ENCODE data around the gene UBA3.

The UBA3 gene

DNA sequence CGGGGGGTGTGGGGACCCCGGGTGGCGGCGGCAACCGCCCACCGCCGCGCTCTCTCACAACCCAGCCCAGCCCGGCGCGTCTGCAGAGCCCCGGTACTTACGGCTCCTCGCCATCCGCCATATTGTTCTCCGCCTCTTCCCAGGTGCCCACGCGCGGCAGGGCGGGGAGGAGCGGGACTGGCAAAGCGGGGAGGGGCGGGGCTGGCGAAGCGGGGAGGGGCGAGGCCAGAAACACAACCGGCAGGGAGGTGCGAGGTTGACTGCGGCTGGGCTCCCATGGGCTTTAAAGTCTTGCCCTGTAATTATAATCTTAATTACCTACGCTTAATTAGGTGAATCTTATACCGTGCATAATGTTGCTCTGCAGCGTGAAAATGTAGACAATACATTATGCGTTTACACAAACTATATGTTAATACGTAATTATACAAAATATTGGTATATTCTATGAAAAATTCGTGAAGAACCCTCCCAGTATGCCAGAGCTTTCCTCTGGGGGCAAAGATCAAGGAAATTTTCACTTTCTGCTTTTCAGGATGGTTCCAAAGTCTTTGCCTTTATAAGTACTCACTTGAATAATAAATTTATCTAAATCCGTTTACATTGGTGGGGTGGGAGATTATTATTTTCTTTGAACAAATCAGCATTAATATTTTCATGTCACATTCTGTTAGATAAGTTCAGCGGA, at the start of gene UBA3:
Gene UBA3 (minus strand): TSS at position 133 of the 688 bp plus-strand sequence. CDS start 12 bp downstream, at position 121.
- Histone ChIP-seq H3K4me3 (ENCODE audit: low read depth in 1 of 2, low read length in 2 of 2) (peak within 1 kb of the TSS; percentile 49 to 71), H3K27me3 (ENCODE audit: control insufficient read depth in 1 of 2, insufficient read depth in 2 of 2, low read length in 2 of 2) (no peaks in the 10 kb centered on the region), H3K4me1 (ENCODE audit: insufficient read depth, low read length) (peaks cover 32% of the 10 kb centered on the region), H3K9me3 (ENCODE audit: low read length) (no peaks in the 10 kb centered on the region), H3K9ac (ENCODE audit: low read length) (peak within 1 kb of the TSS; percentile 31), H3K27ac (ENCODE audit: low read depth, low read length) (peak within 1 kb of the TSS; percentile 74), H3K36me3 (ENCODE audit: insufficient read depth, low read length) (no peaks in the 10 kb centered on the region)

DNA sequence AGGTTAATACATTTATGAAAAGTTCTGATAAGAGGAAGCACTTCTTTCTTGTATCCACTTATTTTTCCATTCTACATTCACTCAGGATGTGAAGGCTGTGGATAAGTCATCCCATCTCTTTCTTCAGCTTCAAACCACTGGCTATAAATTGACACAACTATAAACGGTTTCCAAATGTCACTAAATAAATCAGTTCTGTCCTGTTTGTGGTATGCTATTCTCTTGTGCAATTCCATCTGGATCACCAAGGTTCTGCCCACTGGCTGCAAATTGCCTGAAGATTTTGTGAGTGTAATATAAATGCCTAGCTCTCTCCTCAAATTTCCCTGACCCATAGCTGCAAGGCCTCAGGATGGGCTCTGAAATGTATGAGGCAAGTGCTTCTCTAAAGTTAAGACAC, 49.4 kb upstream of the UBA3 start:
- no peaks in the 10 kb centered on the region for H3K36me3 ChIP-seq (ENCODE audit: insufficient read depth, low read length)
- H3K4me1 ChIP-seq (ENCODE audit: insufficient read depth, low read length): no peaks in the 10 kb centered on the region
- no peak overlapping the region for H3K9ac ChIP-seq (ENCODE audit: low read length)
- no peaks in the 10 kb centered on the region for H3K9me3 ChIP-seq (ENCODE audit: low read length)
- H3K27me3 ChIP-seq (ENCODE audit: control insufficient read depth in 1 of 2, insufficient read depth in 2 of 2, low read length in 2 of 2): no peaks in the 10 kb centered on the region
- no peak overlapping the region for H3K4me3 ChIP-seq (ENCODE audit: low read depth in 1 of 2, low read length in 2 of 2)
- H3K27ac ChIP-seq (ENCODE audit: low read depth, low read length): no peak overlapping the region

DNA sequence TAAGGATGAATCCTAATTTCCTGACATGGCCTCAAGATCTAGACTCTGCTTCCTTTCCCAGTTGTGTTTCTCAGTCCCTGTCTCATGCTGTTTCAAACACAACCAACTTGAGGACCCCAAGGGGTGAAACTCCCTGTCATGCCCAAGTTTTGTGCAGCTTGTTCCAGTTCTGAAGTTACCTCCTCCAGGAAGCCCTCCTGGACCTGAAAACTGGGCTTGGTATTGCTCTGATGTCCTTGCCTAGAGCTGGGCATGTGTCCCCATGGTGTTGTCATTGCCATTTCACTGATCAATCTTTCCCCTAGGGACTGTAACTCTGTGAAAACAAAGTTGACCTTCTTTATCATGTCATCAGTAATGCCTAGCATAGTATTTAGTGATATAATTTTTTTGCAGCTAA, 48.3 kb upstream of the UBA3 start:
- Histone ChIP-seq H3K36me3 (ENCODE audit: insufficient read depth, low read length) (no peaks in the 10 kb centered on the region), H3K4me3 (ENCODE audit: low read depth in 1 of 2, low read length in 2 of 2) (no peak overlapping the region), H3K9me3 (ENCODE audit: low read length) (no peaks in the 10 kb centered on the region), H3K27ac (ENCODE audit: low read depth, low read length) (no peak overlapping the region), H3K27me3 (ENCODE audit: control insufficient read depth in 1 of 2, insufficient read depth in 2 of 2, low read length in 2 of 2) (no peaks in the 10 kb centered on the region), H3K4me1 (ENCODE audit: insufficient read depth, low read length) (no peaks in the 10 kb centered on the region), H3K9ac (ENCODE audit: low read length) (no peak overlapping the region)

DNA sequence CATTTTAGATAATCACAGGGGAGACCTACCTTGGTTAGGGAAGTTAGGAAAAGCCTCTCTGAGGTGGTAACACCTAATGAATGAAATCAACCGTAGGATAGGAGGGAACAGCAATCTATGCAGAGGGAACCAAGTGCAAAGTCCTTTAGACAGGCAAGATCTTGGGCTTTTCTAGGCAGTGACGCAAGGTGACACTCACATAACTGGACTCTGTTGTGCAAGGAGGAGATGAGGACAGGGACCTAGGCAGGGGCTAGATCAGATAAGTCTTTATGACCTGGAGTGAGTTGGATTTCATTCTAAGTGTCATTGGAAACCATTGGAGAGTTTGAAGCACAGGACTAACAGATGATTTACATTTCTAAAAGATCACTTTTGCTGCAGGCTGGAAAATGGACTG, 46.8 kb upstream of the UBA3 start:
- Histone ChIP-seq H3K9me3 (ENCODE audit: low read length) (no peaks in the 10 kb centered on the region), H3K27ac (ENCODE audit: low read depth, low read length) (no peak overlapping the region), H3K4me3 (ENCODE audit: low read depth in 1 of 2, low read length in 2 of 2) (no peak overlapping the region), H3K27me3 (ENCODE audit: control insufficient read depth in 1 of 2, insufficient read depth in 2 of 2, low read length in 2 of 2) (no peaks in the 10 kb centered on the region), H3K4me1 (ENCODE audit: insufficient read depth, low read length) (no peaks in the 10 kb centered on the region), H3K36me3 (ENCODE audit: insufficient read depth, low read length) (no peaks in the 10 kb centered on the region), H3K9ac (ENCODE audit: low read length) (no peak overlapping the region)

DNA sequence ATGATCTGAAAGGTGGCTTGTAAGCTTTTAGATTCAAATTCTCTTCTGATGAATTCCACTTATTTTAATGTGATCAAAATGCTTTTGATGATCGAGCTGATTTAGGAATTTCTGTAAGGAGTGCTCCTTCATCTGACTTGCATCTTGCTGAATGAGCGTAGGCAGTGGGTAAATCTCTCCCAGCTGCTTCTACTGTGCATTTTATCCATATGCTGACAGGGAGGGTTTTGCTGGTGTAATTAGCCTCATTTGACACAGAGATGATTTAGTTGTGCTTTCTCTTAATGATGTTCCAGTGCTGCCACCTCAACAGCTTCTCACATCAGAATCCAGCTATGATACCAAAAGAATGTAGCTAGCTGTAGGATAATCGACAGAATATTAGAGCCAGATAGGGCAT, 46.1 kb upstream of the UBA3 start:
- Histone ChIP-seq H3K27ac (ENCODE audit: low read depth, low read length) (no peak overlapping the region), H3K27me3 (ENCODE audit: control insufficient read depth in 1 of 2, insufficient read depth in 2 of 2, low read length in 2 of 2) (no peaks in the 10 kb centered on the region), H3K4me1 (ENCODE audit: insufficient read depth, low read length) (no peaks in the 10 kb centered on the region), H3K36me3 (ENCODE audit: insufficient read depth, low read length) (no peaks in the 10 kb centered on the region), H3K4me3 (ENCODE audit: low read depth in 1 of 2, low read length in 2 of 2) (no peak overlapping the region), H3K9me3 (ENCODE audit: low read length) (no peaks in the 10 kb centered on the region), H3K9ac (ENCODE audit: low read length) (no peak overlapping the region)

DNA sequence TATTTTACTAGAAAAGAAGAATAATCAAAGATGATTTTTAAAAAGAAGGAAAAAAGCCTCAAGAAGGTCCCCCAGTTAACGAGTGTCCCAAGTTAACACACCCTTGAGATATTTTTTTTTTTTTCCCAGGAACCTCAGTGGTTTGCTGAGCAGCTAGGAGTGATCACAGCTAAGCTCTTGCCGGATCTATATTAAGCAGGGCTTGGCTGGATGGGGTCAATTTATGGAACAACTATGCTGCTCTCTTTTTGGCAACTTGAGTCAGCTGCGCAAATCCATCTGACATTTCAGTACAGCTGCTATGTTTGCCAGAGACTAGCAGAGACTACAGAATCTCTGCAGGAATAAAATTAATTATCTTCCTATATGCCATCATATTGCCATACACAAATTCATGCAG, 42.2 kb upstream of the UBA3 start, which contains the start of gene LMOD3:
Gene LMOD3 (minus strand): TSS at position 193 of the 400 bp plus-strand sequence. CDS start 209 bp downstream, outside the sequence.
- no peaks in the 10 kb centered on the region for H3K4me1 ChIP-seq (ENCODE audit: insufficient read depth, low read length)
- no peak within 1 kb of the TSS for H3K4me3 ChIP-seq (ENCODE audit: low read depth in 1 of 2, low read length in 2 of 2)
- H3K27ac ChIP-seq (ENCODE audit: low read depth, low read length): no peak within 1 kb of the TSS
- no peaks in the 10 kb centered on the region for H3K36me3 ChIP-seq (ENCODE audit: insufficient read depth, low read length)
- no peaks in the 10 kb centered on the region for H3K9me3 ChIP-seq (ENCODE audit: low read length)
- no peaks in the 10 kb centered on the region for H3K27me3 ChIP-seq (ENCODE audit: control insufficient read depth in 1 of 2, insufficient read depth in 2 of 2, low read length in 2 of 2)
- no peak within 1 kb of the TSS for H3K9ac ChIP-seq (ENCODE audit: low read length)

DNA sequence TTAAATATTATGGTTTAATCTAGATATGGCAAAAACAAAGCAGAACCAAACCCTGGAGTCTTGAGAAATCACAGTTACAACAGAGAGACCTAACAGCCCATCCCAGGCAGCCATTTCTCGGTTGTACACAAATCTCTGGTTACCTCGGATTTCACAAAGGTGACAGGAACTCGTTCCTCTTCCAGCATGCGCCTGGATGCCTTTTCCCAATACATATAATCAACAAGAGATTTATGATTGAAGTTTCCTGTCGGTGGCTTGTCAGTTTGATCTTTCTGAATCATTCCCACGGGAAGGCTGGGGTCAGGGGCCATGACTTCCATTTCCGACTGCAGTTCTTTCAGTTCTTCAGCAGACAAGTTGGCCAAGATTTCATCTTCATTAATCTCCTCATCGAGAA, 41.8 kb upstream of the UBA3 start:
- Histone ChIP-seq H3K27ac (ENCODE audit: low read depth, low read length) (no peak overlapping the region), H3K4me1 (ENCODE audit: insufficient read depth, low read length) (no peaks in the 10 kb centered on the region), H3K9me3 (ENCODE audit: low read length) (no peaks in the 10 kb centered on the region), H3K9ac (ENCODE audit: low read length) (no peak overlapping the region), H3K36me3 (ENCODE audit: insufficient read depth, low read length) (no peaks in the 10 kb centered on the region), H3K27me3 (ENCODE audit: control insufficient read depth in 1 of 2, insufficient read depth in 2 of 2, low read length in 2 of 2) (no peaks in the 10 kb centered on the region), H3K4me3 (ENCODE audit: low read depth in 1 of 2, low read length in 2 of 2) (no peak overlapping the region)

DNA sequence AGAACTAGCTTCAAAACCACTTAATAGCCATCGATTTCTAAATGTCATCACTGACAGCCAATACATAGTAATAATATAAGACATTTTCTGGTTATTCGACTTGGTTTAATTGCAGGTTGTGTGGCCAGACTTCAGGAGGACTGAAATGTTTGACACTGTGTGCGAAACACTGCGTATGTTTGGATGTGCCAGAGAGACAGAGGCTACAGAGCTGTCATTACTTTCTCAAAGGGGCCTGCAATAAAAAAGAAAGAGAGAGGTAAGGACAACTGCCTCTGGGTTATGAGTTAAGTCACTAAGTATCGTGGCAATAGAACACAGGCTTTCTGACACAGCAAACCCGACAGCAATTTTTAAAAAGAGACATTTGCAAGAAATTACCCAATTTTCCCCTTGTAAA, 41.3 kb upstream of the UBA3 start:
- Histone ChIP-seq H3K4me3 (ENCODE audit: low read depth in 1 of 2, low read length in 2 of 2) (no peak overlapping the region), H3K27ac (ENCODE audit: low read depth, low read length) (no peak overlapping the region), H3K36me3 (ENCODE audit: insufficient read depth, low read length) (no peaks in the 10 kb centered on the region), H3K9me3 (ENCODE audit: low read length) (no peaks in the 10 kb centered on the region), H3K4me1 (ENCODE audit: insufficient read depth, low read length) (no peaks in the 10 kb centered on the region), H3K27me3 (ENCODE audit: control insufficient read depth in 1 of 2, insufficient read depth in 2 of 2, low read length in 2 of 2) (no peaks in the 10 kb centered on the region), H3K9ac (ENCODE audit: low read length) (no peak overlapping the region)

DNA sequence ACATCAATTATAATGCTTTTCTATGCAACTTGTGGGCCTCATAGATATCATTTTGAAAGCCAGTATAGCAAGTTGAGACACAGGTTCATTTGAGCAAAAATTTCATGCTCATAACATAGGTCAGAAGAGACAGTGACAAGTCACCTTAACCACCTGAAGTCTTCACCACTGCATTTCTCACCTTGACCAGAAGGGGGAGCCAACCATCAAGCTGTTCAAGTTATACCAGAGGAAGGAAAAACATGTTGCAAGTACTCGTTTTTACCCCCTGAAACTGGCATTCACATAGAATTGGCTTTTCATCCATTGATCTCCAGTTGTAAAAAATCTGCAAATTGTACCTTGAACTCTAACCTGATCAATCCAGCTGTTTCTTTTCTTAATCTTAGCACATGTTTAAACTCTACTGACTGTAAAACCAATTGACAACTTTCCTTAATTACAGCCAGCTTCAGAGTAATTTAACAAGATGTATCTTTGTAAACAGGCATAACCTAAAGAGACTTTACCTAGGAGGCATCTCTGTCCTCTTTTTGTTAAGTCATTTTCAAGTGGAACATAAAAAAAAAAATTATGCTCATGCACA, 40.8 kb upstream of the UBA3 start:
- no peak overlapping the region for H3K4me3 ChIP-seq (ENCODE audit: low read depth in 1 of 2, low read length in 2 of 2)
- no peaks in the 10 kb centered on the region for H3K4me1 ChIP-seq (ENCODE audit: insufficient read depth, low read length)

DNA sequence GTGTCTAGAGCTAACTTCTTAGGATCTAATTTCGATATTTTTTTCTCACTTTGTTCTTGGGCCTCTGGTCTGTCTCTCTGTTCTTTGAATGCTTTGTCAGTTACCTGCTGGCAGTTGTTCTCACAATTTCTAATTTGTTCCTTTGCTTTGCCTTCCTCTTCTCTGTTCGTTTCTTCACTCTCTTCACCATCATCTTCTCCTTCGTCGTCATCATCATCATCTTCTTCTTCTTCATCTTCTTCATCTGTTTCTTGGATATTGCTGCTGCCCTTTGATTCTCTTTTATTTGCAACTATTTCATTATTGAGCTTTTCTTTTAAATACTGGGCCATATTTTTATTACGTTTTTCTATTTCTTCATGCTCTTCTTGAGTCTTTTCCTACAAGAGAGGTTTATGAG, 39.5 kb upstream of the UBA3 start:
- H3K36me3 ChIP-seq (ENCODE audit: insufficient read depth, low read length): no peaks in the 10 kb centered on the region
- no peaks in the 10 kb centered on the region for H3K9me3 ChIP-seq (ENCODE audit: low read length)
- H3K27ac ChIP-seq (ENCODE audit: low read depth, low read length): no peak overlapping the region
- H3K4me3 ChIP-seq (ENCODE audit: low read depth in 1 of 2, low read length in 2 of 2): no peak overlapping the region
- H3K4me1 ChIP-seq (ENCODE audit: insufficient read depth, low read length): no peaks in the 10 kb centered on the region
- H3K9ac ChIP-seq (ENCODE audit: low read length): no peak overlapping the region
- no peaks in the 10 kb centered on the region for H3K27me3 ChIP-seq (ENCODE audit: control insufficient read depth in 1 of 2, insufficient read depth in 2 of 2, low read length in 2 of 2)

More for the DNA sequence above, 40.8 kb upstream of the UBA3 start:
- no peak overlapping the region for H3K9ac ChIP-seq (ENCODE audit: low read length)
- H3K27ac ChIP-seq (ENCODE audit: low read depth, low read length): no peak overlapping the region
- no peaks in the 10 kb centered on the region for H3K36me3 ChIP-seq (ENCODE audit: insufficient read depth, low read length)
- no peaks in the 10 kb centered on the region for H3K9me3 ChIP-seq (ENCODE audit: low read length)
- H3K27me3 ChIP-seq (ENCODE audit: control insufficient read depth in 1 of 2, insufficient read depth in 2 of 2, low read length in 2 of 2): no peaks in the 10 kb centered on the region

DNA sequence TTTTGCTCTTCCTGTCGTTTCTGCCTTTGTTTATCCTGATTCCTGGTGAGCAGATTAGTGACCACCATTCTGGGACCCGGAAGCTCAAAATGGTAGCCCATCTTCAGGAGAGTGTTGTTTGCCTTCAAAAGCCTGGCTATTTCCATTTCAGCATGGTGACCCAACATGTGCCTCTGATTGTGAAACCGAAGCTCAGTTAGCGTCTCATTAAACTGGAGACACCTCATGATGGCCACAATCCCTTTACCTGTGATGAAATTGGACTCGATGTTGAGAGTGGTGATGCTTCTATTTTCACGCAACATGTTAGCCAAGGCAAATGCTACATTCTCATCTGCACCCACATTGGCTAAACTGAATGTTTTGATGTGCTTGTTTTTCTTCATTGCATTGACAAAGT, 39.0 kb upstream of the UBA3 start:
- Histone ChIP-seq H3K4me3 (ENCODE audit: low read depth in 1 of 2, low read length in 2 of 2) (no peak overlapping the region), H3K27me3 (ENCODE audit: control insufficient read depth in 1 of 2, insufficient read depth in 2 of 2, low read length in 2 of 2) (no peaks in the 10 kb centered on the region), H3K27ac (ENCODE audit: low read depth, low read length) (no peak overlapping the region), H3K9ac (ENCODE audit: low read length) (no peak overlapping the region), H3K36me3 (ENCODE audit: insufficient read depth, low read length) (no peaks in the 10 kb centered on the region), H3K4me1 (ENCODE audit: insufficient read depth, low read length) (no peaks in the 10 kb centered on the region), H3K9me3 (ENCODE audit: low read length) (no peaks in the 10 kb centered on the region)

DNA sequence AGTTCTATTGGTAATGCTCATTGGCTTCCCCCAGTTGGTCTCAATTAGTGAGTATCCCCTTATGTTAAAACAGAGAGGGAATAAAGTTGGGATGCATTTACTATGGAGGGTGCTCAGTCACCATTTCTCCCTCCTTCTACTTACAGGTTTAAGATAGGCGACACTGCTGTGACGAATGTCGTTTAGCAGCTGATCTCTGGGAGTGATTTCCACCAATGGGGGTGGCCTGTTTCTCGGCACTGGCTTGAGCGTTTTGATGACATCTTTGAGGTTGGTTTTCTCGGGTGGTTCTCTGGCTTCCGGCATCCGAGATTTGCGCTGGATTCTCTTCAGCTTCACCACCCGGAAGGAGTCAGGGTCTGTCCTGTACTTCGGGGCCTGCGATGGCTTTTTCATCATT, 38.4 kb upstream of the UBA3 start:
- no peak overlapping the region for H3K27ac ChIP-seq (ENCODE audit: low read depth, low read length)
- H3K4me3 ChIP-seq (ENCODE audit: low read depth in 1 of 2, low read length in 2 of 2): no peak overlapping the region
- H3K9ac ChIP-seq (ENCODE audit: low read length): no peak overlapping the region
- no peaks in the 10 kb centered on the region for H3K4me1 ChIP-seq (ENCODE audit: insufficient read depth, low read length)
- no peaks in the 10 kb centered on the region for H3K27me3 ChIP-seq (ENCODE audit: control insufficient read depth in 1 of 2, insufficient read depth in 2 of 2, low read length in 2 of 2)
- no peaks in the 10 kb centered on the region for H3K36me3 ChIP-seq (ENCODE audit: insufficient read depth, low read length)
- H3K9me3 ChIP-seq (ENCODE audit: low read length): no peaks in the 10 kb centered on the region

Data from muscle layer of colon (tissue), 2 donors.